Measurements from ENCODE around the gene ZFYVE21. TPM values are rescaled to one million over a fixed set of nuclear protein-coding genes. Genes with fewer than 3 reads are reported as not detected.

Gene ZFYVE21
- polyA plus RNA-seq, 4 donors = 40.0 to 53.6 (median 42.1) TPM

DNA sequence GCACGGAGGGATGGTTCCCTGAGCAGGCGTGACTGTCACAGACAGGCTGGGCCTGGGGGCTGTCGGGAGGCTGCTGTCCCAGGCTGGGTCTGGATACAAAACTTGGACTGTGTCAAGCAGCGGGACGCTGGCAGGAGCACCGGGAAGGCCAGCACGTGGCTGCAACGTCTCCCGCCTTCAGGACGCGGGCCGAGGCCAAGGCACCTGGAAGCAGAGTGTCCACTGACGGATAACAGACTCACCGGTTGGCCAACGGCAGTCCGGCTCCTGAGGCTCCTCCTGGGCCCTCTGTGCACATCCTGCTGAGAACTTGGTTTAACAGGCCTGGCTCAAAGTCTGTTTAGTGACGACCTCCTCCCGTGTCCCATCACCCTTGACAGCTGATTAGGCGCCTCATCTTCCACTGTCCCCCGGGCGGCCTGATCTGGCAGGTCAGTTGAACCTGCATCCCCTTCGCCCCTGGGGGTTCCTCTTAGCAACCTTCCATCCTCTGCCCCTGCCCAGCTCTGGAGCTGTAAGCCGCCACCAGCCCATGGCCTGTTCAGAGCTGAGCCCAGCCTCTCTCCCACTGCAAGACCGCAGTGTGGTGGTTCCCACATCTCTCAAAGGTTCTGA, 2.9 kb upstream of the ZFYVE21 start:
- no peak for DNase-seq
- Histone ChIP-seq H3K27me3 (ENCODE audit: control insufficient read depth in 3 of 3, insufficient read depth in 3 of 3, low read length in 3 of 3) (no peaks in the 10 kb centered on the region), H3K4me3 (ENCODE audit: low read depth in 1 of 3, low read length in 3 of 3) (no peak overlapping the region), H3K27ac (ENCODE audit: low read depth in 1 of 3, low read length in 2 of 3) (peak overlapping the region in 1 of 3 donors; percentile 57), H3K36me3 (ENCODE audit: control insufficient read depth in 3 of 3, insufficient read depth in 2 of 3, low read depth in 1 of 3, low read length in 3 of 3) (peaks cover 0 to 34% (median 0%) of the 10 kb centered on the region in 3 donors), H3K9me3 (ENCODE audit: control insufficient read depth in 2 of 2, insufficient read depth in 1 of 2, low read depth in 1 of 2, low read length in 1 of 2) (no peaks in the 10 kb centered on the region), H3K4me1 (ENCODE audit: control insufficient read depth in 3 of 3, insufficient read depth in 2 of 3, low read depth in 1 of 3, low read length in 2 of 3) (peaks cover 0 to 16% (median 5%) of the 10 kb centered on the region in 3 donors)
- no peak for FAIRE-seq
- WGBS, 3 donors = 81 to 87% (median 82%) methylated on average over 24 of the region's 24 CpGs

DNA sequence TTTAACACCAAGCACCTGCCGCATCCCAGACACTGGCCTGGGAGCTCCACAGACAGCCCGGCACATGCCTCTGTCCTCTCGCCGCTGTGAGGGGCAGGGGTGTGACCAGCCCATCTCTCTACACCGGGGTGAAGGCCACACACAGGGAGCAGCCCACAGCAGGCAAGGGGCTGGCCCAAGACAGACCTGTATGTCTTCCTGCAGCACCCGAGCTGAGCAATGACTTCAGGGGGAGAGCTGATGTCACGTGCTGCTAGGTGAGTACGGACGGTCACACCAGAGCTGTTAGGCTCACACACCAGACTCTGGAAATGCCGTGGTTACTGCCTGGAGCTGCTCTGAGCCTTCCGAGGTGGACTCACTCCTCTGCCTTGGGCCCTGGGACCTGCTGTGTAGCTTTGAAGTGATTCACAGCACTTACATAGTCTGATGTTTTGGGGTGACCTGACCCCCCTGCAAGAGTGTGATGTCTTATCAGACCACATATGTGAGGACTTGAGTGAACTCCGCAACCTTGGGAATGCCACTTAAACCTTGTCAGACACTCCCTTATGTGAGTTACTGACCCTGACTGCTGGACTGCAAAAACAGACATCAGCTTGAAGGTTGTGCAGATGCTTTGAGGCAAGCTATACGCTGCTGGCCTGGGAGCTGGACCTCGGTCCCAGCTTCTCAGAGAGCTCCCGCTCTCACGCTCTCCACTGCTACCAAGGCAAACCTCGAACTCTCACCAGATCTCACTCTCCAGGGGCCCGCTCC, 2.1 kb upstream of the ZFYVE21 start:
- no peak for DNase-seq
- peaks cover 0 to 34% (median 0%) of the 10 kb centered on the region in 3 donors for H3K36me3 ChIP-seq (ENCODE audit: control insufficient read depth in 3 of 3, insufficient read depth in 2 of 3, low read depth in 1 of 3, low read length in 3 of 3)
- no peak overlapping the region for H3K27ac ChIP-seq (ENCODE audit: low read depth in 1 of 3, low read length in 2 of 3)
- H3K4me3 ChIP-seq (ENCODE audit: low read depth in 1 of 3, low read length in 3 of 3) = no peak overlapping the region
- H3K4me1 ChIP-seq (ENCODE audit: control insufficient read depth in 3 of 3, insufficient read depth in 2 of 3, low read depth in 1 of 3, low read length in 2 of 3) = peaks cover 0 to 19% (median 5%) of the 10 kb centered on the region in 3 donors
- 86 to 93% (median 88%) methylated on average over 18 of the region's 18 CpGs for WGBS, 3 donors
- no peaks in the 10 kb centered on the region for H3K27me3 ChIP-seq (ENCODE audit: control insufficient read depth in 3 of 3, insufficient read depth in 3 of 3, low read length in 3 of 3)
- no peak for FAIRE-seq
- H3K9me3 ChIP-seq (ENCODE audit: control insufficient read depth in 2 of 2, insufficient read depth in 1 of 2, low read depth in 1 of 2, low read length in 1 of 2) = no peaks in the 10 kb centered on the region

DNA sequence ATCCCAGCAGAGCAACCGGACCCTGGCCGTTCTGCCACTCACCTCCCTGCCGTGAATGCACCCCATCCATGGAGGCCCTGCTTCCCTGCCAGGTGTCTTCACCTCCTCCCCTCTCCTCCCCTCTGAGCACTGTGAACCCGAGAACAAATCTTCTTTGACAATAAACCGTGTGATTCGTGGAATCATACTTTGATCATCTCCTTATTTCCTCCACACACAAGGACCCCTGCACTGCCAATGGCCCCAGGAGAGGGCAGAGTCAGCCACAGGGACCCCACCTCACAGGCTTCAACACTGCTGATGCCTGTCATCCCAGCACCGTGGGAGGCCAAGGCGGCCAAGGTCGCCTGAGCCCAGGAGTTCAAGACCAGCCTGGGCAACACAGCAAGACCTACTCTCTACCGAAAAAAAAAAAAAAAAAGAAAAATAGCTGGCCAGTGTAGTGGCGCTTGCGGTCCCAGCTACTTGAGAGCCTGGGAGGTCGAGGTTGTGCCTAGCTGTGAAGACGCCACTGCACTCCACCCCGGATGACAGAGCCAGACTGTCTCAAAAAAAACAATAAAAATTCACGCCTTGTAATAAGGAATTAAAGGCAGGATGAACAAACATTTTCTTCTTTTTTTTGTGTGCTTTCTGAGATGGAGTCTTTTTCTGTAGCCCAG, 1.4 kb upstream of the ZFYVE21 start:
- Histone ChIP-seq H3K4me1 (ENCODE audit: control insufficient read depth in 3 of 3, insufficient read depth in 2 of 3, low read depth in 1 of 3, low read length in 2 of 3) (peaks cover 0 to 19% (median 5%) of the 10 kb centered on the region in 3 donors), H3K9me3 (ENCODE audit: control insufficient read depth in 2 of 2, insufficient read depth in 1 of 2, low read depth in 1 of 2, low read length in 1 of 2) (no peaks in the 10 kb centered on the region), H3K27me3 (ENCODE audit: control insufficient read depth in 3 of 3, insufficient read depth in 3 of 3, low read length in 3 of 3) (no peaks in the 10 kb centered on the region), H3K4me3 (ENCODE audit: low read depth in 1 of 3, low read length in 3 of 3) (peak overlapping the region in 1 of 3 donors; percentile 30), H3K27ac (ENCODE audit: low read depth in 1 of 3, low read length in 2 of 3) (no peak overlapping the region), H3K36me3 (ENCODE audit: control insufficient read depth in 3 of 3, insufficient read depth in 2 of 3, low read depth in 1 of 3, low read length in 3 of 3) (peaks cover 0 to 31% (median 0%) of the 10 kb centered on the region in 3 donors)
- 61 to 69% (median 68%) methylated on average over 16 of the region's 16 CpGs for WGBS, 3 donors
- no peak for DNase-seq
- no peak for FAIRE-seq

DNA sequence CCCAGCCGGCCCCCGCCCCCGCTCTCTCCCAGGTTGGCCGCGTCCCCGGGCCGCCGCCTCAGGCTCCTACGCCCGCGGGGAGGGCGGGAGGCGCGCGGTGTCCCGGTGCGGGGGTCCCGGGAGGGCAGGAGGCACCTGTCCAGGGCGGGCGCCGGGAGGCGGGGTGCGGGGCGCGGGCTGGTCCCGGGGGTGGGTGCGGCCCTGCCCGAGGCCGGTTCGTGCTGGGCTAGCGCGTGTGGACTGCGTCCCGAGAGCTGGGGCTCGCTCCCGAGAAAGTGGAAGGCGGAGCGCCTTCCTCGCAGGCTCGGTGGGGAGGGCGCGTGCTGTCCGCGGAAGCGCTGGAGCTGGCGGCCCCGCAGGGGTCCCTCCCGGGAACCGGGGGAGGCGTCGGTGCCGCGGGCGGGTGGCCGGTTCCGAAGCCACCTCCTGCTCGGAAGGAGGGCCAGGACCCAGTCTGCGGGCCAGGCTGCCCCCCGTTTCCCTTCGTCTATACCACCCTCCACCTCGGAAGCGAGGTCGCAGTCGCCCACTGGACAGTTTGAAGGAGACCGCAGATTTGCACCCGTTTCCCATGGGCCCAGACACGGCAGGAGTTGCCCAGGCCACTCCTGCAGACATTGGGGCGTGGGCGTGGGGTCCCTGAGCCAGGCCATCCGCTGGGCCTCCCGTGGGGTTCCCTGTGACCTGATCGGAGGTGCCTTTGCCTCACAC, 636 bp downstream of the ZFYVE21 start:
- FAIRE-seq (no peak), DNase-seq (peak; percentile 51 to 68)
- peaks cover 0 to 31% (median 0%) of the 10 kb centered on the region in 3 donors for H3K36me3 ChIP-seq (ENCODE audit: control insufficient read depth in 3 of 3, insufficient read depth in 2 of 3, low read depth in 1 of 3, low read length in 3 of 3)
- 1 to 3% (median 2%) methylated on average over 42 to 72 of the region's 72 CpGs for WGBS, 3 donors
- H3K4me1 ChIP-seq (ENCODE audit: control insufficient read depth in 3 of 3, insufficient read depth in 2 of 3, low read depth in 1 of 3, low read length in 2 of 3) = peaks cover 0 to 16% (median 5%) of the 10 kb centered on the region in 3 donors
- peak overlapping the region in 1 of 3 donors; percentile 82 for H3K27ac ChIP-seq (ENCODE audit: low read depth in 1 of 3, low read length in 2 of 3)
- H3K4me3 ChIP-seq (ENCODE audit: low read depth in 1 of 3, low read length in 3 of 3) = peak overlapping the region; percentile 58 to 92 (median 69)
- no peaks in the 10 kb centered on the region for H3K9me3 ChIP-seq (ENCODE audit: control insufficient read depth in 2 of 2, insufficient read depth in 1 of 2, low read depth in 1 of 2, low read length in 1 of 2)
- H3K27me3 ChIP-seq (ENCODE audit: control insufficient read depth in 3 of 3, insufficient read depth in 3 of 3, low read length in 3 of 3) = no peaks in the 10 kb centered on the region

DNA sequence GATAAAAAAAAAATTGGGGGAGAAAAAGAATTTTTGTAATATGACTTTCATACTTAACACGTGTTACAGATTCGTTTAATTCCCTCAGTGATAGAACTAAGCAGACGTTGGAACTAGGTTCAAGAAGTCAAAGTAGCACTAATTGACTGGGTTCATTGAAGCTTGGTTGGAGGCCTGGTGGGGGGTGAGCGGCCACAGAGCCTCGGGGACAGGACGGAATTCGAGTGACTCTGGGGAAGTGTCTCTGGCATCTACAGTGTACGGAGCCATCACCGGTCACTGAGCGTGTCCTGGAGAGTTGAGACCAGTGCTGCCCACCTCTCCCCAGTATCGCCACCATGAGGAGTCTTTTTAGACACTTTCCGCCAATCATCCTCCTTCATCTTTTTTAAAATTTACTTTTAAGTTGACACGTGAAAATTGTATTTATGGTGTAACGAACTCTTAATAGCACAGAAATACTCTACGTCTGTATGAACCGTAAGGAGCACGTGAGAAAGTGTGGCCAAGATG, 1.3 kb downstream of the ZFYVE21 start:
- no peak for FAIRE-seq
- H3K27ac ChIP-seq (ENCODE audit: low read depth in 1 of 3, low read length in 2 of 3) = no peak overlapping the region
- H3K4me1 ChIP-seq (ENCODE audit: control insufficient read depth in 3 of 3, insufficient read depth in 2 of 3, low read depth in 1 of 3, low read length in 2 of 3) = peaks cover 0 to 13% (median 5%) of the 10 kb centered on the region in 3 donors
- 75 to 81% (median 75%) methylated on average over 17 of the region's 17 CpGs for WGBS, 3 donors
- H3K9me3 ChIP-seq (ENCODE audit: control insufficient read depth in 2 of 2, insufficient read depth in 1 of 2, low read depth in 1 of 2, low read length in 1 of 2) = no peaks in the 10 kb centered on the region
- peak in 1 of 2 donors; percentile 20 for DNase-seq
- peak overlapping the region in 2 of 3 donors; percentile 58 to 92 for H3K4me3 ChIP-seq (ENCODE audit: low read depth in 1 of 3, low read length in 3 of 3)
- no peaks in the 10 kb centered on the region for H3K27me3 ChIP-seq (ENCODE audit: control insufficient read depth in 3 of 3, insufficient read depth in 3 of 3, low read length in 3 of 3)
- peaks cover 0 to 38% (median 0%) of the 10 kb centered on the region in 3 donors for H3K36me3 ChIP-seq (ENCODE audit: control insufficient read depth in 3 of 3, insufficient read depth in 2 of 3, low read depth in 1 of 3, low read length in 3 of 3)

DNA sequence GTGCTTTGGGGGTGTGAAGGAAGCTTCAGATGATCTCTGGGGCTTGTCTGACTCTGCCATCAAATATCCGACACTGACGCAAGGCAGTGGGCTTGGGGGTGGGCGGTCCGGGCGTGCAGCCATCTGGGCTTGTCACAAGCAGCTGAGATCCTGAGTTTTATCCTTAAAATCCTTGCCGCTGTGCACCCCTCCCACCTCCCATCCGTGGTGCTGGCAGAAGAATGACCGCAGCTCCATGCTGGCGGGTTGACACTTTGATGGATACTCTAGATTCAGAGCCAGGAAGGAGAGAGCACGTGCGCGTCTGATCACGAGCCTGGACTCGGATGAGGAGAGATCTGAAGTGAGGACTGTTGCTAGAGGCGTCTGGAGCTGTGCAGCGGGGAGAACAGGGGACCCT, 3.0 kb downstream of the ZFYVE21 start:
- Histone ChIP-seq H3K4me3 (ENCODE audit: low read depth in 1 of 3, low read length in 3 of 3) (no peak overlapping the region), H3K27ac (ENCODE audit: low read depth in 1 of 3, low read length in 2 of 3) (no peak overlapping the region)
- FAIRE-seq = no peak

DNA sequence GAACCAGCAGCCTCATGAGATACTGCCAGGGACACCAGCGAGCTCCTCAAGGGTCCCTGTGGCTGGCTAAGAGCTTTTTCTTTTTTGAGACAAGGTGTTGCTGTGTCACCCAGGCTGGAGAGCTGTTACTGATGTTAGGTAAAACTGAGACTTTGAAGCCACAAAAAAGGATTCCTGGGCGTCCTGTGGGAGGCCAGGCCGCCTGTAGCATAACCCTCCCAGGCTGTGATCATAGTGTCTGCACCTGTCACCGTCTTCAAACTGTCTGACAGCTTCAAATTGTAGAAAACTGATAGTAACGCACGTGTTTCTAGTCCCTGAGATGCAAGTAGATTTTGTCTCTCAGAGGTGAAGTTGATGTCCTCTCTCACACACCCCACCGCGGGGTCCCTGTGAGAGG, 4.1 kb downstream of the ZFYVE21 start:
- Histone ChIP-seq H3K27ac (ENCODE audit: low read depth in 1 of 3, low read length in 2 of 3) (no peak overlapping the region), H3K4me3 (ENCODE audit: low read depth in 1 of 3, low read length in 3 of 3) (no peak overlapping the region), H3K36me3 (ENCODE audit: control insufficient read depth in 3 of 3, insufficient read depth in 2 of 3, low read depth in 1 of 3, low read length in 3 of 3) (peaks cover 0 to 49% (median 0%) of the 10 kb centered on the region in 3 donors), H3K4me1 (ENCODE audit: control insufficient read depth in 3 of 3, insufficient read depth in 2 of 3, low read depth in 1 of 3, low read length in 2 of 3) (peaks cover 0 to 16% (median 0%) of the 10 kb centered on the region in 3 donors), H3K9me3 (ENCODE audit: control insufficient read depth in 2 of 2, insufficient read depth in 1 of 2, low read depth in 1 of 2, low read length in 1 of 2) (no peaks in the 10 kb centered on the region), H3K27me3 (ENCODE audit: control insufficient read depth in 3 of 3, insufficient read depth in 3 of 3, low read length in 3 of 3) (no peaks in the 10 kb centered on the region)
- no peak for DNase-seq
- FAIRE-seq = no peak
- WGBS, 3 donors = 71 to 76% (median 76%) methylated on average over 8 of the region's 8 CpGs

More for the DNA sequence above, 3.0 kb downstream of the ZFYVE21 start:
- DNase-seq = no peak
- 66 to 88% (median 88%) methylated on average over 16 of the region's 16 CpGs for WGBS, 3 donors
- Histone ChIP-seq H3K4me1 (ENCODE audit: control insufficient read depth in 3 of 3, insufficient read depth in 2 of 3, low read depth in 1 of 3, low read length in 2 of 3) (peaks cover 0 to 14% (median 5%) of the 10 kb centered on the region in 3 donors), H3K27me3 (ENCODE audit: control insufficient read depth in 3 of 3, insufficient read depth in 3 of 3, low read length in 3 of 3) (no peaks in the 10 kb centered on the region), H3K9me3 (ENCODE audit: control insufficient read depth in 2 of 2, insufficient read depth in 1 of 2, low read depth in 1 of 2, low read length in 1 of 2) (no peaks in the 10 kb centered on the region), H3K36me3 (ENCODE audit: control insufficient read depth in 3 of 3, insufficient read depth in 2 of 3, low read depth in 1 of 3, low read length in 3 of 3) (peaks cover 0 to 39% (median 0%) of the 10 kb centered on the region in 3 donors)

All from small intestine (tissue), 7 donors.